Measurements from ENCODE around the gene RGS19. TPM values are rescaled to one million over a fixed set of nuclear protein-coding genes. Genes with fewer than 3 reads are reported as not detected.

RGS19 gene
- total RNA-seq, 2 donors from 2014 or later: 18.0 to 19.1 TPM

- no peak for DNase-seq (ENCODE audit: low spot score)
- intact Hi-C loops (cut with DNase I): loop anchor here in 1 of 2 donors (5.0 kb wide), 1 partner anchor 1873 kb away; the partner anchor contains the start of gene MTG2
Observed at GRCh38 chr20:64055396-64055892, 23.9 kb downstream of the RGS19 start.

DNA sequence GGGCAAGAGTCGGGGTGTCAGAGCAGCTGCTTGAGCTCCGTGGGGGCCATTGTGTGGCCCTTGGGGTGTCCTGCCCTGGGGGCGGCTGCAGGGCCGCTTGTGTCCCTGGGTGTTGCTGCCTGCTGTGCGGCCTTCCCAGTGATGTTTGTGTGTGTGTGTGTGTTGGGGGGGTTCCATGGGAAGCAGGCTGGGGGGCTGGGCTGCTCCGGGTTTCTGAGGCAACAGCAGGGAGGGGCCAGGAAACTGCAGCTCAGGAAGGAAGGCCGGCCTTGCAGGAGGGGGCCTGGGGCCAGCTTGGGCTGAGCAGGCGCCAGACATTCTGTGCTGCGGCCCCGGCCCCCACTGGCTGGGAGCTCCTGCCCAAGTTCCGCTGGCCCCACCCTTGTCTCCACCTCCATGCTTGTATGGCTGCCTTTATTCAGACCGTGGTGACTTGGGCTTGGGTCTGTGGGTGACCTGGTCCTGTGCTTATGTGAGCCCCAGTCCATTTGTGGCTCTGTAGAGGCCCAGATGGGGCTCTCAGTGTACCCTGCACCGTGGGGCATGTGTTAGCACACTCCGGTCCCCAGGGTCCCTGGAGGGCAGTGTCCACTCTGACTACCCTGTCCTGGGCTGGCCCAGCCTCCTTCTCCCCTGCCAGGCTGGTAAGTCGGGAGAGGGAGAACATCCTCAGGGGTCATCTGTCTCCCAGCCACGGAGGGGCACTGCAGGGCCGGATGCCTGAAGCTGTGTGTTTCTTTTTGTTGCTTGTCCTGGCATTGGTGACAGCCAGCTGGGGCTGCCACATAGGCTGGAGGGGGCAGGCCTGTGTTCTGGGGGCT is 25.3 kb downstream of the RGS19 start:
- DNase-seq (ENCODE audit: low spot score): no peak
- intact Hi-C loops (cut with DNase I): no loop called here

DNA sequence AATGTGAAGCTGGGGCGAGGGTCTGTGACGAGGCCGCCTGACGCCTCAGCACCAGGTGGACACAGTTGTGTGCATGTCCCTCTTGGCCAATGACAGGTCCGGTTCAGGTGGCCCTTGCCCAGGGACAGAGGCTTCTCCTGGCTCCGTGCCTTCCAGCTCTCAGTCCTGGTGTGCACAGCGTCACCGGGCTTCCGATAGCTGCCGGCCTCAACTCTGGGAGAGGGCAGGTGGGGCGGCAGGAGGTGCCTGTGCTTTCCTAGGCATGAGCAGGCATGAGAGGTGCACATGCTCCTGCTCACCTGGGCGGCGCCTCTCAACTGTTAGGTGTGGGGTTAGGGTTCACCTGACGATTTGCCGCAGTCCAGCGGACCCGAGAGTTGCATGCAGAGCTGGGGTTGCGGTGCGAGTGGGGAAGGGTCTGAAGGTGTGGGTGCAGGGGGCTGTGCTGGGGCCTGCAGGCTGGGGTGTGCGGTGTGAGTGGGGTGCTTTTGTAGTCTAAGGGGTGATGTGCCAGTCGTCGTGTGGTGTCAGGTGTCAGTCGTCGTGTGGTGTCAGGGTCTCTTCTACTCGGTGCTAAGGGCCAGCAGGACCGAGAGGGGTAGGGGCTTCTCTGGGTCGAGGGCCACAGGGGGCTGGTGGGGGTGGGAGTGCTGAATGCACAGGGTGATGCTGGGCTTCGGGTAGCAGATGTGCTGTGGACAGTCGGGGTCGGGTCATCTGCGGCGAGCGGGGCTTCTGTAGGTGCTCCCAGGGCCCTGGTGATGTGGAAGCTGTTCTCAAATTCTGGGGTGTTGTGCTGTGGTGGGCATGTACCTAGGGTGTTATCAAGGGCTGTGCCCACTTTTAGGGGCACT is 26.1 kb downstream of the RGS19 start:
- DNase-seq (ENCODE audit: low spot score): no peak
- intact Hi-C loops (cut with DNase I): no loop called here

DNA sequence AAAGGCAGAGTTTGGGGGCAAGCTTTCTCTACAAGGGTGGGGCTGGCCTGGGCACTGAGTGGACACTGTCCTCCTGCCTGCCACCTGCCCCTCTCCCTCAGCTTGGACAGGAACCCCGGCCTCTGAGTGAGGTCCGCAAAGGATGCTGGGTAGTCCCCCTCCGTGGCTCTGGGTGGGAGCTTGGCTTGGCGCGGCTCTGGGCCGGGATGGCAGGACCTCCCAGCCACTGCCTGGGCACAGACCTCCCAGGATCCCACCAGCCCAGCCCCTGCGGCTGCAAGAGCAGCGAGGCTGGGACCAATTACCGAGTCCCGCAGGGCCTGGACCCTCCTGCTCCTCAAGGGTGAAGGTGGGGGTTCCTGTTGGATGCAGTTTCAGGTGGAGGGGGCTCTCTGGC is 27.0 kb downstream of the RGS19 start:
- intact Hi-C loops (cut with DNase I): no loop called here
- no peak for DNase-seq (ENCODE audit: low spot score)

- DNase-seq (ENCODE audit: low spot score): peak; percentile 92
- intact Hi-C loops (cut with DNase I): no loop called here
Observed at GRCh38 chr20:64051561-64052325, 27.6 kb downstream of the RGS19 start.

DNA sequence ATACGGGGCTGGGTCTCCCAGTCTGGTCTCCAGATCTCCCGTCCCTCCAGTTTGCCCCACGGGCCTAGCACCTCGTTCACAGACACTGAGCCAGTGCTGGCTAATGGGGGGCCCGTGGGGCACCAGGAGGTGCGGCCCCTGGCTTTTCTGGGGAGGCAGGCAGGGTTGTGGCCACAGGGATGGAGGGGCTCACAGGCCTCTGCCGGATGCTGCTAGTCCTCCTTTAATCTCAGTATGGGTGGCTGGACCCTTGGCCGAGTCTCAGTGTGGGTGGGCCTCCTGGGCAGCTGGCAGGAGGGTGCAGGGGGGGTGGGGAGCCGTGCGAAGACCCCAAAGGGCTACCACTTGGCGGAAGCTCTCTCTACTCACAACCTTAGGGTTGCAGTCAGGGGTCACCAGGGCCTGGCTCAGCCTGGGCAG is 28.3 kb downstream of the RGS19 start:
- DNase-seq (ENCODE audit: low spot score): no peak
- intact Hi-C loops (cut with DNase I): no loop called here

GRCh38 chr20:64050261-64051032 is 28.9 kb downstream of the RGS19 start:
- intact Hi-C loops (cut with DNase I): no loop called here
- no peak for DNase-seq (ENCODE audit: low spot score)

GRCh38 chr20:64049878-64050260 is 29.4 kb downstream of the RGS19 start:
- DNase-seq (ENCODE audit: low spot score): no peak
- intact Hi-C loops (cut with DNase I): no loop called here

GRCh38 chr20:64049060-64049877 is 30.0 kb downstream of the RGS19 start, which contains the start of gene SOX18:
SOX18 (minus strand) TSS chr20:64049639; CDS start chr20:64049516, 123 bp downstream.
- intact Hi-C loops (cut with DNase I): no loop called here
- DNase-seq (ENCODE audit: low spot score): no peak

DNA sequence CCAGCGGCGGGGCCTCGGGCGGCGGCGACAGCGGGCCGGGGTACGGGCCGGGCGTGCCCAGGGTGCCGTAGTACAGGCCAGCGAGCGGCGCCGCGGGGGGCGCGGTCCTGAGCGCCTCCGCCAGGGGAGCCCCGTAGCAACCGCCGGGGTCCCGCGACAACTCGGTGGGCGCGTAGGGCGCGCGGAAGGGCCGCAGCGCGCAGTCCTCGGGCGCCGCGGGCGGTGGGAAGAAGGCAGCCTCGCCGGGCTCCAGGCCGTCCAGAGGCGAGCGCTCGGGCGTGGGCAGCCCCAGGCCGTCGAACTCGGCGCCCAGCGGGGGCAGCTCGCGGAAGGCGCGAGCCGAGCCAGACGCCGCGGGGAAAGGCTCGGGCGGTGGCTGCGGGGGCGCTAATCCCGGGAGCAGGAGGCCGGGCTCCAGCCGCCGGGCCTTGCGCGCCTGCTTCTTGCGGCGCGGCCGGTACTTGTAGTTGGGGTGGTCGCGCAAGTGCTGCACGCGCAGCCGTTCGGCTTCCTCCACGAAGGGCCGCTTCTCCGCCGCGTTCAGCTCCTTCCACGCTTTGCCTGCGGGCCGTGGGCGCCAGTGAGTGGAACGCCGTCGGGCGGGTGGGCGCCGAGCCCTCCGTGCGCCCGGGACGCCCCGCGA is 30.8 kb downstream of the RGS19 start:
- intact Hi-C loops (cut with DNase I): no loop called here
- DNase-seq (ENCODE audit: low spot score): no peak

- no peak for DNase-seq (ENCODE audit: low spot score)
- intact Hi-C loops (cut with DNase I): no loop called here
Observed at GRCh38 chr20:64047968-64048401, 31.3 kb downstream of the RGS19 start.

DNA sequence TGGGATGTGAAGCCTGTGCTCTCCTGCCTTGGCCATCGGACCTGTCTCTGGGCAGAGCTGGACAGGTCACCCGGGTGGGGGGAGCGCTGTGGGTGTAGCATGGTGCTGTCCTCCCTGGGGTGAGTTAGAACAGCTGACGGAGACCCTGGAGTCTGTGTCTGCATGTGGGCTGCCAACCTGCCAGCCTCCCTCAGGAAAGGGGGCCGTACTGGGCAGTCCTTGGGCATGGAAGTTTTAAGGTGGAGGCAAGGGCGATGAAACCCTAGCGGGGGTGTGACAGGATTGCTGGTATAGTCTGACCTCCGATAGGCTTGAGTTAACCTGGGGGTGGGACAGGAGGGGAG is 32.3 kb downstream of the RGS19 start:
- intact Hi-C loops (cut with DNase I): no loop called here
- no peak for DNase-seq (ENCODE audit: low spot score)

GRCh38 chr20:64045346-64046011 is 33.8 kb downstream of the RGS19 start:
- DNase-seq (ENCODE audit: low spot score): no peak
- intact Hi-C loops (cut with DNase I): no loop called here

GRCh38 chr20:64044484-64045247 is 34.7 kb downstream of the RGS19 start:
- intact Hi-C loops (cut with DNase I): loop anchor here in 1 of 2 donors (5.0 kb wide), 2 partner anchors 457 to 1637 kb away; partner anchors contain the start of gene CABLES2
- no peak for DNase-seq (ENCODE audit: low spot score)

GRCh38 chr20:64043768-64044167 is 35.5 kb downstream of the RGS19 start:
- no peak for DNase-seq (ENCODE audit: low spot score)
- intact Hi-C loops (cut with DNase I): loop anchor here in 1 of 2 donors (5.0 kb wide), 2 partner anchors 456 to 1636 kb away; partner anchors contain the start of gene CABLES2
